GM12878 (cell line): ENCODE results near the gene DTX3. TPM values are rescaled to one million over a fixed set of nuclear protein-coding genes. Genes with fewer than 3 reads are reported as not detected.

Experiments
- ATAC-seq: fragments of 200-7000 bp; cut with Tn5 transposase; 3 replicates; pipeline ENCODE4 v1.9.1; 2020; ENCODE audit warnings: mild to moderate bottlenecking, moderate library complexity
- BruUV-seq: library from RNA; stranded (reverse); fragments of 400-500 nt; replicated peaks from 2 replicates; lab custom pipeline; 2021; lab: Mats Ljungman, UMichigan
- CTCF ChIA-PET: fragments of 300-600 bp; sonication (Branson Sonifier 250); formaldehyde crosslinking; extraction: SDS; loops from one replicate; lab custom pipeline; 2021; ENCODE audit warnings: inconsistent platforms; lab: Yijun Ruan, JAX
- POLR2A ChIA-PET: fragments of 350-600 bp; formaldehyde crosslinking; extraction: SDS; loops from one replicate; lab custom pipeline; 2021; ENCODE audit warnings: inconsistent platforms; lab: Charles Lee
- RAD21 ChIA-PET: fragments of 300-600 bp; sonication (Branson Sonifier 250); formaldehyde crosslinking; loops from one replicate; lab custom pipeline; 2023; ENCODE audit warnings: antibody characterized with exemption; ENCODE audit not compliant: unreplicated experiment; lab: Charles Lee
- SMC1A ChIA-PET: fragments of 300-600 bp; sonication (Branson Sonifier 250); formaldehyde crosslinking; loops from one replicate; lab custom pipeline; 2023; ENCODE audit not compliant: unreplicated experiment, uncharacterized antibody; lab: Charles Lee
- DNase-seq: peaks from one replicate; pipeline ENCODE4 v3.0.0-alpha.2; 2011; ENCODE audit warnings: low read depth, low spot score
- FAIRE-seq: peaks from 3 replicates; lab custom pipeline; 2011; peaks lifted over from hg19 to GRCh38; lab: Jason Lieb, UNC
- H2AFZ ChIP-seq: 2 replicates; pipeline ENCODE4 v1.6.0; 2011; ENCODE audit warnings: low read depth, low read length, control low read depth; ENCODE audit not compliant: control insufficient read depth
- H3K27ac ChIP-seq: 2 replicates; pipeline ENCODE4 v1.5.1; 2011; ENCODE audit warnings: control low read depth; ENCODE audit not compliant: control insufficient read depth, insufficient read depth
- H3K27me3 ChIP-seq, 2 experiments: replicated peaks in 1 of 2; 2 replicates each; pipeline versions ENCODE4 v1.6.0 to v1.6.1; 2011; ENCODE audit warnings: low read length in 1 of 2; ENCODE audit not compliant: control insufficient read depth in 2 of 2, insufficient read depth in 2 of 2
- H3K36me3 ChIP-seq, 2 experiments: 2 replicates each; pipeline ENCODE4 v1.5.1; 2011; ENCODE audit warnings: low read length in 1 of 2; ENCODE audit not compliant: control insufficient read depth in 2 of 2, insufficient read depth in 2 of 2
- H3K4me1 ChIP-seq: 2 replicates; pipeline ENCODE4 v1.6.1; 2011; ENCODE audit warnings: mild to moderate bottlenecking, low read length, moderate library complexity, mixed read lengths; ENCODE audit not compliant: control insufficient read depth, insufficient read depth
- H3K4me2 ChIP-seq: 2 replicates; pipeline ENCODE4 v1.6.0; 2011; ENCODE audit warnings: control low read depth; ENCODE audit not compliant: control insufficient read depth, insufficient read depth
- H3K4me3 ChIP-seq: fragments of 200-600 bp; sonication (generic); 2 replicates; pipeline ENCODE4 v1.5.1; 2016
- H3K79me2 ChIP-seq: 2 replicates; pipeline ENCODE4 v1.6.0; 2011; ENCODE audit warnings: low read length; ENCODE audit not compliant: control insufficient read depth, insufficient read depth
- H3K9ac ChIP-seq: 2 replicates; pipeline ENCODE4 v1.8.0; 2011; ENCODE audit warnings: low read length, control low read depth, mixed read lengths; ENCODE audit not compliant: control insufficient read depth, insufficient read depth
- H3K9me3 ChIP-seq: replicated peaks from 3 replicates; pipeline ENCODE4 v1.5.1; 2011; ENCODE audit warnings: mild to moderate bottlenecking, low read length; ENCODE audit not compliant: control insufficient read depth, insufficient read depth
- H4K20me1 ChIP-seq: 2 replicates; pipeline ENCODE4 v1.6.0; 2011; ENCODE audit not compliant: control insufficient read depth, insufficient read depth
- NBN ChIP-seq: fragments of 450-650 bp; IDR thresholded peaks from 2 replicates; pipeline ENCODE4 v1.6.1; 2016
- NR2F1 ChIP-seq: fragments of 450-650 bp; conservative IDR thresholded peaks from 2 replicates; pipeline ENCODE4 v1.6.1; 2017; ENCODE audit warnings: mild to moderate bottlenecking
- POU2F2 ChIP-seq: IDR thresholded peaks from 3 replicates; pipeline ENCODE4 v1.6.1; 2011; ENCODE audit warnings: low read depth, mild to moderate bottlenecking, low read length, borderline replicate concordance
- RB1 ChIP-seq: fragments of 450-650 bp; formaldehyde crosslinking; IDR thresholded peaks from 2 replicates; pipeline ENCODE4 v1.6.1; 2017; ENCODE audit warnings: mild to moderate bottlenecking, borderline replicate concordance
- RELA ChIP-seq: fragments of 450-650 bp; IDR thresholded peaks from 2 replicates; pipeline ENCODE4 v1.8.0; 2014; ENCODE audit warnings: borderline replicate concordance; ENCODE audit not compliant: partially characterized antibody
- SMC3 ChIP-seq: IDR thresholded peaks from 2 replicates; pipeline ENCODE4 v1.6.1; 2011; ENCODE audit warnings: low read length, improper control_type of control experiment, borderline replicate concordance
- SPI1 ChIP-seq: IDR thresholded peaks from 2 replicates; pipeline ENCODE4 v1.6.1; 2011; ENCODE audit warnings: low read depth, mild to moderate bottlenecking, low read length, moderate library complexity, borderline replicate concordance; ENCODE audit not compliant: insufficient read depth
- STAT1 ChIP-seq: fragments of 450-650 bp; conservative IDR thresholded peaks from 2 replicates; pipeline ENCODE4 v1.6.1; 2014; ENCODE audit warnings: antibody characterized with exemption, mild to moderate bottlenecking
- SUZ12 ChIP-seq: fragments of 200-600 bp; sonication (generic); IDR thresholded peaks from one replicate; pipeline ENCODE4 v1.6.1; 2018; ENCODE audit warnings: antibody characterized with exemption, mild to moderate bottlenecking; ENCODE audit not compliant: unreplicated experiment
- YY1 ChIP-seq: IDR thresholded peaks from 2 replicates; pipeline ENCODE4 v1.6.1; 2011; ENCODE audit warnings: low read depth, mild to moderate bottlenecking, low read length
- ZBED1 ChIP-seq: IDR thresholded peaks from 2 replicates; pipeline ENCODE4 v1.6.1; 2016; ENCODE audit warnings: borderline replicate concordance
- WGBS: methylation state at CpG from one replicate; pipeline ENCODE4 v1.1.6; 2016; ENCODE audit warnings: low lambda C conversion rate; ENCODE audit not compliant: insufficient replicate concordance, insufficient coverage; ENCODE audit errors: missing lambda C conversion rate; 5-methylcytosine and 5-hydroxymethylcytosine counted together
- in situ Hi-C: fragments of 300-500 bp; cut with MboI; formaldehyde crosslinking; loops from 9 replicates; pipeline ENCODE4 v1.14.3; 2018; ENCODE audit warnings: mixed read lengths
- intact Hi-C: fragments of 100-400 bp; cut with micrococcal nuclease; formaldehyde crosslinking; loops from one replicate; pipeline ENCODE4 v1.14.2; 2022; ENCODE audit not compliant: unreplicated experiment
- polyA plus RNA-seq, 11 experiments: library from polyadenylated mRNA; depleted of rRNA in 4 of 11; unstranded in 6 of 11; stranded (reverse) in 5 of 11; fragments of >200 nt; fragmentation: Nextera tagmentation in 4 of 11; fragmentation: Illumina TruSeq in 1 of 11; extraction: Ambion mirVana in 4 of 11; extraction: Trizol in 1 of 11; gene quantifications; 1 replicate in 1 of 11; 2 replicates in 10 of 11; pipeline versions ENCODE4 v1.2.1 to v1.2.3, GENCODE V29; 2011 to 2016; ENCODE audit warnings: inconsistent platforms in 2 of 11, missing spikeins in 2 of 11, low read depth in 1 of 11
- total RNA-seq, 4 experiments: library from RNA; depleted of rRNA in 3 of 4; stranded (reverse); fragments of >200 nt in 3 of 4; fragmentation: Illumina TruSeq in 1 of 4; extraction: Trizol in 1 of 4; gene quantifications; 2 replicates each; pipeline versions ENCODE4 v1.2.1 to v1.2.3, GENCODE V29; 2013 to 2021
- TF ChIP-seq, protein P1 (sequence below): fragments of 450-650 bp; IDR thresholded peaks from 2 replicates; pipeline ENCODE4 v1.6.1; 2016; ENCODE audit warnings: mild to moderate bottlenecking
- TF ChIP-seq, protein P2 (sequence below): fragments of 450-650 bp; IDR thresholded peaks from 2 replicates; pipeline ENCODE4 v1.6.1; 2017; ENCODE audit warnings: borderline replicate concordance
- TF ChIP-seq, protein P3 (sequence below): fragments of 450-650 bp; IDR thresholded peaks from 2 replicates; pipeline ENCODE4 v1.6.1; 2017; ENCODE audit warnings: antibody characterized with exemption, mild to moderate bottlenecking, moderate library complexity

Gene DTX3
- total and polyA plus RNA-seq, 10 of the 15 experiments (the other 5 are each of a cell fraction or from before 2014, with no cell fraction given) = 1.1 to 13.6 (median 5.6) TPM

DNA sequence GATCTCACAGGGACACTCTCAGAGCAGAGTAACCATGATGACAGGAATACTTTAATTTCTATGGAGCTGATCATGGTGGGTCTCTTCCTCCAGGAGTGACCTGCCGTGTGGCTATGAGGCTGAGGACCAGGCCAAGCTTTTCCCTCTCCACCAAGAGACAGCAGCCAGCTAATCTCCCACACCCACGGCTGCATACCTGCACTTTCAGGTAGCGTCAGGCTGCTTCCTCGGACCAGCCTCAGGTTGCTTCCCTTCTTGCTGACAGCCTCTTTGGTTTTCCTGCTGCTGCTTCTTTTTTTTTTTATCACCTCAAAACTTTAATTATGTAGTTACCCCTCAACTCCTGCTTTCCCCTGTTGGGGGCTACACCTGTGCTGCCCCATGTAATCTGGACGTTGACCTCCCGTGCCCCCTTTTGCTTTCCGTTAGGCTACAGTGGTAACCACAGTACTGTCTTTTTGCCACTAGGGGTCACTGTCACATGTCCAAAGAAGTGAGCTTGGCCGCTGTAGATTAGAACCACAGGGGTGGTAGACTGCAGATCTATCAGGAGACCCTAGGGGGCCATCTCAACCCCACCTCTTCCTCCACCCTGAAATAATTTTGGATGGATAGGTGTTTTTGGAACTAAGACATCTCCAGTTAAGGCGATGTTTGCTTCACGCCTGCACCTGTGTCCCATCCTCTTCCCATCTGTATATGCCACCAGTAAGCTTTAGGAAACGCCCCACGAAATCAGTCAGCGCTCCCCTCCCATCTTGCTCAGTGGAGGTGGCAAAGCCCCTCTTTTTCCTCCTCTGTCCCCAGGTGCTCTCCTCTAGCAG is 21.4 kb upstream of the DTX3 start:
- ChIA-PET CTCF (interaction anchor here (0.6 to 7.8 kb wide), 40 partner anchors 9 to 848 kb away, joined by 3 to 119 read pairs (median 4); partner anchors contain the start of genes ARHGEF25, B4GALNT1, DCTN2 and GLI1), SMC1A (interaction anchor here (0.6 to 4.2 kb wide), 17 partner anchors 10 to 321 kb away, joined by 3 to 16 read pairs (median 5); partner anchors contain the start of genes ARHGAP9, B4GALNT1 and TSPAN31), POLR2A (interaction anchor here (0.6 to 1.5 kb wide), 3 partner anchors 10 to 125 kb away, joined by 3 to 5 read pairs (median 3); no protein-coding TSS in a partner anchor), RAD21 (interaction anchor here (0.6 to 5.3 kb wide), 15 partner anchors 28 to 189 kb away, joined by 3 to 28 read pairs (median 3); partner anchors contain the start of genes ARHGEF25, CDK4, EEF1AKMT3 and GLI1)
- no peaks in the 10 kb centered on the region for H3K9me3 ChIP-seq
- no peak overlapping the region for H3K4me2 ChIP-seq
- no peaks in the 10 kb centered on the region for H4K20me1 ChIP-seq
- H3K4me3 ChIP-seq = no peak overlapping the region
- ATAC-seq (peak; percentile 100), DNase-seq (peak; percentile 31), FAIRE-seq (peak; percentile 96)
- H2AFZ ChIP-seq = no peak overlapping the region
- H3K36me3 ChIP-seq = no peaks in the 10 kb centered on the region
- H3K27me3 ChIP-seq = no peaks in the 10 kb centered on the region; a peak in 1 of 4 replicates
- BruUV-seq = no TSS peak
- in situ Hi-C loops (no loop called here), intact Hi-C loops (loop anchor here (1.0 to 10.0 kb wide), 4 partner anchors 38 to 322 kb away; partner anchors contain the start of gene B4GALNT1)
- H3K9ac ChIP-seq = no peak overlapping the region
- no peaks in the 10 kb centered on the region for H3K4me1 ChIP-seq
- WGBS = 45% methylated on average over 13 of the region's 13 CpGs
- no peaks in the 10 kb centered on the region for H3K79me2 ChIP-seq
- no peak overlapping the region for H3K27ac ChIP-seq
- TF ChIP-seq RB1 (0 out of 2 replicates have a peak, but pooled peaks have one; percentile 25), NR2F1 (peak; percentile 87), SUZ12 (no peak), YY1 (peak; percentile 60; the same call in 1 of the 2 replicates), ZBED1 (no peak), POU2F2 (peak; percentile 31; the same call in 1 of the 3 replicates), NBN (0 out of 2 replicates have a peak, but pooled peaks have one; percentile 34), SMC3 (peak; percentile 84), SPI1 (no peak), STAT1 (no peak), RELA (no peak)
- TF ChIP-seq, protein P1, sequence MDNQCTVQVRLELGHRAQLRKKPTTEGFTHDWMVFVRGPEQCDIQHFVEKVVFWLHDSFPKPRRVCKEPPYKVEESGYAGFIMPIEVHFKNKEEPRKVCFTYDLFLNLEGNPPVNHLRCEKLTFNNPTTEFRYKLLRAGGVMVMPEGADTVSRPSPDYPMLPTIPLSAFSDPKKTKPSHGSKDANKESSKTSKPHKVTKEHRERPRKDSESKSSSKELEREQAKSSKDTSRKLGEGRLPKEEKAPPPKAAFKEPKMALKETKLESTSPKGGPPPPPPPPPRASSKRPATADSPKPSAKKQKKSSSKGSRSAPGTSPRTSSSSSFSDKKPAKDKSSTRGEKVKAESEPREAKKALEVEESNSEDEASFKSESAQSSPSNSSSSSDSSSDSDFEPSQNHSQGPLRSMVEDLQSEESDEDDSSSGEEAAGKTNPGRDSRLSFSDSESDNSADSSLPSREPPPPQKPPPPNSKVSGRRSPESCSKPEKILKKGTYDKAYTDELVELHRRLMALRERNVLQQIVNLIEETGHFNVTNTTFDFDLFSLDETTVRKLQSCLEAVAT = 0 out of 2 replicates have a peak, but pooled peaks have one; percentile 31
- TF ChIP-seq, protein P2, sequence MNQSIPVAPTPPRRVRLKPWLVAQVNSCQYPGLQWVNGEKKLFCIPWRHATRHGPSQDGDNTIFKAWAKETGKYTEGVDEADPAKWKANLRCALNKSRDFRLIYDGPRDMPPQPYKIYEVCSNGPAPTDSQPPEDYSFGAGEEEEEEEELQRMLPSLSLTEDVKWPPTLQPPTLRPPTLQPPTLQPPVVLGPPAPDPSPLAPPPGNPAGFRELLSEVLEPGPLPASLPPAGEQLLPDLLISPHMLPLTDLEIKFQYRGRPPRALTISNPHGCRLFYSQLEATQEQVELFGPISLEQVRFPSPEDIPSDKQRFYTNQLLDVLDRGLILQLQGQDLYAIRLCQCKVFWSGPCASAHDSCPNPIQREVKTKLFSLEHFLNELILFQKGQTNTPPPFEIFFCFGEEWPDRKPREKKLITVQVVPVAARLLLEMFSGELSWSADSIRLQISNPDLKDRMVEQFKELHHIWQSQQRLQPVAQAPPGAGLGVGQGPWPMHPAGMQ = no peak
- TF ChIP-seq, protein P3, sequence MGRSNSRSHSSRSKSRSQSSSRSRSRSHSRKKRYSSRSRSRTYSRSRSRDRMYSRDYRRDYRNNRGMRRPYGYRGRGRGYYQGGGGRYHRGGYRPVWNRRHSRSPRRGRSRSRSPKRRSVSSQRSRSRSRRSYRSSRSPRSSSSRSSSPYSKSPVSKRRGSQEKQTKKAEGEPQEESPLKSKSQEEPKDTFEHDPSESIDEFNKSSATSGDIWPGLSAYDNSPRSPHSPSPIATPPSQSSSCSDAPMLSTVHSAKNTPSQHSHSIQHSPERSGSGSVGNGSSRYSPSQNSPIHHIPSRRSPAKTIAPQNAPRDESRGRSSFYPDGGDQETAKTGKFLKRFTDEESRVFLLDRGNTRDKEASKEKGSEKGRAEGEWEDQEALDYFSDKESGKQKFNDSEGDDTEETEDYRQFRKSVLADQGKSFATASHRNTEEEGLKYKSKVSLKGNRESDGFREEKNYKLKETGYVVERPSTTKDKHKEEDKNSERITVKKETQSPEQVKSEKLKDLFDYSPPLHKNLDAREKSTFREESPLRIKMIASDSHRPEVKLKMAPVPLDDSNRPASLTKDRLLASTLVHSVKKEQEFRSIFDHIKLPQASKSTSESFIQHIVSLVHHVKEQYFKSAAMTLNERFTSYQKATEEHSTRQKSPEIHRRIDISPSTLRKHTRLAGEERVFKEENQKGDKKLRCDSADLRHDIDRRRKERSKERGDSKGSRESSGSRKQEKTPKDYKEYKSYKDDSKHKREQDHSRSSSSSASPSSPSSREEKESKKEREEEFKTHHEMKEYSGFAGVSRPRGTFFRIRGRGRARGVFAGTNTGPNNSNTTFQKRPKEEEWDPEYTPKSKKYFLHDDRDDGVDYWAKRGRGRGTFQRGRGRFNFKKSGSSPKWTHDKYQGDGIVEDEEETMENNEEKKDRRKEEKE = no peak
